Esophagus (tissue), 2 donors: ENCODE measurements around the gene YY1AP1. TPM values are rescaled to one million over a fixed set of nuclear protein-coding genes. Genes with fewer than 3 reads are reported as not detected.
"Not testable (repeated sequence)": the region's sequence is repeated elsewhere in the genome, so short reads cannot be mapped to it uniquely, and the experiment has no call there.

Source experiments
- H3K27ac ChIP-seq, 2 donors: one replicate each; pipeline ENCODE4 v1.5.1; 2013; ENCODE audit warnings: low read depth in 2 of 2, mild to moderate bottlenecking in 2 of 2, inconsistent platforms in 1 of 2, low read length in 1 of 2, moderate library complexity in 1 of 2
- H3K27me3 ChIP-seq, 2 donors: one replicate each; pipeline ENCODE4 v1.6.1; 2013; ENCODE audit warnings: low read length in 2 of 2, control low read depth in 1 of 2, mild to moderate bottlenecking in 1 of 2; ENCODE audit not compliant: insufficient read depth in 2 of 2, control insufficient read depth in 1 of 2
- H3K36me3 ChIP-seq, 2 donors: one replicate each; pipeline ENCODE4 v1.6.1; 2013; ENCODE audit warnings: low read length in 1 of 2; ENCODE audit not compliant: control insufficient read depth in 2 of 2, insufficient read depth in 2 of 2
- H3K4me1 ChIP-seq, 2 donors: one replicate each; pipeline ENCODE4 v1.6.1; 2013; ENCODE audit warnings: low read length in 1 of 2; ENCODE audit not compliant: control insufficient read depth in 2 of 2, insufficient read depth in 2 of 2
- H3K4me3 ChIP-seq, 2 donors: one replicate each; pipeline ENCODE4 v1.5.1; 2013; ENCODE audit warnings: low read length in 2 of 2, mild to moderate bottlenecking in 2 of 2, low read depth in 1 of 2, moderate library complexity in 1 of 2
- H3K9me3 ChIP-seq, 2 donors: one replicate each; pipeline ENCODE4 v1.6.1; 2013; ENCODE audit warnings: mild to moderate bottlenecking in 2 of 2, low read depth in 1 of 2, low read length in 1 of 2, moderate library complexity in 1 of 2; ENCODE audit not compliant: control insufficient read depth in 2 of 2, insufficient read depth in 1 of 2
- WGBS, 2 donors: extraction: QIAGEN DNeasy Blood & Tissue Kit; methylation state at CpG; one replicate each; pipeline ENCODE4 v1.1.7; 2013; 5-methylcytosine and 5-hydroxymethylcytosine counted together
- polyA plus RNA-seq, 2 donors: library from polyadenylated mRNA; stranded (reverse); fragments of 200-250 nt; gene quantifications; one replicate each; pipeline ENCODE4 v1.2.3, GENCODE V29; 2013
- donor health status: healthy with polysubstance abuse.
- donor health status: Bipolar disorder and iron deficiency.

Gene YY1AP1
- polyA plus RNA-seq, 2 donors: 31.8 to 37.4 TPM

- Histone ChIP-seq H3K27ac (peak overlapping the region; percentile 21 to 66), H3K4me1 (peaks cover 0 to 2% of the 10 kb centered on the region in 2 donors), H3K4me3 (no peak overlapping the region), H3K9me3 (no peaks in the 10 kb centered on the region), H3K27me3 (no peaks in the 10 kb centered on the region), H3K36me3 (no peaks in the 10 kb centered on the region)
- WGBS, 2 donors: 83 to 84% methylated on average over 7 of the region's 7 CpGs
Observed at GRCh38 chr1:155650231-155650757, 38.3 kb downstream of the YY1AP1 start.

GRCh38 chr1:155649676-155650075 is 38.9 kb downstream of the YY1AP1 start:
- Histone ChIP-seq H3K27ac (peak overlapping the region in 1 of 2 donors; percentile 30), H3K4me1 (peaks cover 0 to 2% of the 10 kb centered on the region in 2 donors), H3K9me3 (no peaks in the 10 kb centered on the region), H3K36me3 (no peaks in the 10 kb centered on the region), H3K27me3 (no peaks in the 10 kb centered on the region), H3K4me3 (no peak overlapping the region)

DNA sequence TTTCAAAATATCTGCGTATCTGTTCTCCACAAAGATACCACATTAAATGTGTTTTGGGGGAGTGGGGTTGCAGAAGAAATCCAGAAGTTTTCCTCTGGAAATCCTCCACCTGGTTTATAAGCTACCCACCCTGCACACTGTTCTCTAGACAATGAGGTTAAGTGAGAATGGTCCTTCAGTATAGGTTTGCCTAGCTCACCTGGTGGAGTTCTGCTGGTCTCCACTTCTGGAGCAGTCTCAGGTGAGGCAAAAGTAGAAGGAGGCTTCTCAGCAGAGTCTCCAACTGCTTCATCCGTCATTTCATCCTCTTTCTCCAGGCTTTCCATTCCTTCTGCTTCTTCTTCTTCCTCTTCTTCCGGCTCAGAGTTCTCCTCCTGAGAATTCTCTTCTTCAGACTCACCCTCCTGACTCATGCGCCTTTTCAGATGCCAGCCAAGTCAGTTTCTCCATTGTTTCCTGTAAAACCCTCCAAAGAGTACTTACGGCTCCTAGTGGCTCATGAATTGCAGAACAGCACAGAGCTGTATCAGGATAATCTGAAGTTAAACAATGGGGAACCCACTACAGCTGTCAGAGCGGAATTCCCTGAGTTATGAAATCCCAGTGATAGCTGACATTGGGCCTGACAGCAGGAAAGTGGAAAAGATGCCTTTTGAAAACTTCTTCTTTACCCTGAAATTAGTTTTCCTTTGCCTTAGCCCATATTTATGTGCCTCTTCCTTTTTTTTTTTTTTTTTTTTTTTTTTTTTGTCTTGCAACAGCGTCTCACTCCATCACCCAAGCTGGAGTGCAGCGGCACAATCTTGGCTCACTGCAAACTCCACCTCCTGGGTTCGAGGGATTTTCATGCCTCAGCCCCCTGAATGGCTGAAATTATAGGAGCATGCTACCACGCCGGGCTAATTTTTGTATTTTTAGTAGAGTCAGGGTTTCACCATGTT is 40.1 kb downstream of the YY1AP1 start:
- H3K4me1 ChIP-seq: peaks cover 0 to 2% of the 10 kb centered on the region in 2 donors
- H3K9me3 ChIP-seq: no peaks in the 10 kb centered on the region
- 39 to 40% methylated on average over 11 of the region's 11 CpGs for WGBS, 2 donors
- H3K27me3 ChIP-seq: no peaks in the 10 kb centered on the region
- no peaks in the 10 kb centered on the region for H3K36me3 ChIP-seq
- peak overlapping the region in 1 of 2 donors; percentile 2 for H3K4me3 ChIP-seq
- H3K27ac ChIP-seq: peak overlapping the region; percentile 14 to 79

- Histone ChIP-seq H3K27me3 (no peaks in the 10 kb centered on the region), H3K27ac (no peak overlapping the region), H3K36me3 (no peaks in the 10 kb centered on the region), H3K4me1 (no peaks in the 10 kb centered on the region), H3K9me3 (peaks cover 0 to 4% of the 10 kb centered on the region in 2 donors), H3K4me3 (no peak overlapping the region)
- WGBS, 2 donors: 80 to 82% methylated on average over 2 of the region's 2 CpGs
Observed at GRCh38 chr1:155646307-155646706, 42.3 kb downstream of the YY1AP1 start.

DNA sequence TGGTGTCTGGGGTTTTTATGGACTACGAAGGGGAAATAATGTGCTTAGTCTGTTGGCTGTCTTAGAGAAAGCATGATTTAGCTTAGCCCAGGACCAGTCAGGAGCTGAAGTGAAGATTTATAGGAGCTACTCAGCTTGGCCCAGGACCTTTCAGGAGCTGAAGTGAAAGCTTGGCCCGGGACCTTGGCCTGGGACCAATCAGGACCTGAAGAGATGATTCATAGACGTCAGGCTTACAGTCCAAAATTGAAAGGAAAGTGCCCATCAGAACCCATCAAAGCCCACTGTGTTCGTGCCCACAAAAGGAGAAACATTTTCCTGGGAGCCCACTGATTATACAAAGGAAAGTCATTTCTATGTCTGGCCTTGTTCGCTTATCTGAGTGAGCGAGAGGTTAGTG is 42.9 kb downstream of the YY1AP1 start:
- Histone ChIP-seq H3K9me3 (peaks cover 0 to 4% of the 10 kb centered on the region in 2 donors), H3K27ac (no peak overlapping the region), H3K27me3 (no peaks in the 10 kb centered on the region), H3K4me3 (no peak overlapping the region), H3K4me1 (no peaks in the 10 kb centered on the region), H3K36me3 (no peaks in the 10 kb centered on the region)
- WGBS, 2 donors: 68 to 69% methylated on average over 6 of the region's 6 CpGs

DNA sequence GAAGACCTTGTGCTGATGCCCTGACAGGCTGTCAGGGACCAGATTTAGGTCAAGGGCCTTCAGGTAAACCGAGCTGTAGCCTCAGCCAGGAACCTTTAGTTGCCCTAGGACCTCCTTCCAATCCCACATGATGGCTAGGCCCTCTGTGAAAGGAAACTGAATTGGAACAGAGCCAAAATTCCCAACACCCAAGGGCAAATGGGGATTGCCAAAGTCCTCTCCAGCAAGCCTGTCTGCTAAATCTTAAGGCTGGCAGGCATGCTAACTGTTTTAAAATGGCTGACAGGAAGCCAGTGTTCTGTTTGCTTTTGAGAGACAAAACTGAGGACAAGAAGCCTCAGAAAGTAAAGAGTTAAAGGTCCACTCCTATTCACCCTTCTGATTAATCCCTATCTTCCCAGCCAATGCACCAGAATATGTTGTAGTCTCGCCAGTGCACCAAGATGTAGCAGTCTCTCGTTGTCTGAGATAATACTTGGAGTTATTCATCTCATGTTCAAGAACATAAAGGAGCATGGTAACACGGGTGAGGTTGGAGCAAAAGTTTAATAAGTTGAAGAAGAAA is 43.5 kb downstream of the YY1AP1 start:
- WGBS, 2 donors: 55 to 63% methylated on average over 4 of the region's 4 CpGs
- Histone ChIP-seq H3K4me3 (no peak overlapping the region), H3K27ac (no peak overlapping the region), H3K9me3 (peaks cover 0 to 4% of the 10 kb centered on the region in 2 donors), H3K4me1 (no peaks in the 10 kb centered on the region), H3K27me3 (no peaks in the 10 kb centered on the region), H3K36me3 (no peaks in the 10 kb centered on the region)

DNA sequence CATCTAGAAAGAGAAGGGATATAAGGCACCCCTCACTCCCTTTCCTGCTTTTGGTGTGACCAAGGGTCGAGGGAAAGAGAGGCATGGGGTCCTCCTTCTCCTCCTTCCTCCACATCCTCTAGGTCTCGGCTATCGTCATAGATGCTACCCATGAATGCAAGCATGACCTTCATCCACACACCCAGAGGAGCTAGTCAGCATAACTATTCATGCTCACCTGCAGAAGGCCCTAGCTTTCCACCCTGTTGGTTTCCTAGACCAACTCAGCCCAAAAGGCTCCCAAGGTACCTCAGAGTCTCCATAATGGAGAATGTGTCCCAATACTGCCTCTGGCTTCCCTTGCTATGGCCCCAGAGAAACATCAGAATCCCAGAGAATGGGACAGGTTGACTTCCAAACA is 45.3 kb downstream of the YY1AP1 start:
- no peaks in the 10 kb centered on the region for H3K27me3 ChIP-seq
- no peaks in the 10 kb centered on the region for H3K36me3 ChIP-seq
- H3K9me3 ChIP-seq: peaks cover 0 to 4% of the 10 kb centered on the region in 2 donors
- no peak overlapping the region for H3K4me3 ChIP-seq
- no peaks in the 10 kb centered on the region for H3K4me1 ChIP-seq
- no peak overlapping the region for H3K27ac ChIP-seq
- 84 to 92% methylated on average over 3 of the region's 3 CpGs for WGBS, 2 donors

- 80 to 86% methylated on average over 11 of the region's 11 CpGs for WGBS, 2 donors
- H3K4me1 ChIP-seq, H3K27ac ChIP-seq, H3K27me3 ChIP-seq, H3K36me3 ChIP-seq, H3K4me3 ChIP-seq, H3K9me3 ChIP-seq: not testable (repeated sequence)
Observed at GRCh38 chr1:155642559-155643180, 45.9 kb downstream of the YY1AP1 start.

DNA sequence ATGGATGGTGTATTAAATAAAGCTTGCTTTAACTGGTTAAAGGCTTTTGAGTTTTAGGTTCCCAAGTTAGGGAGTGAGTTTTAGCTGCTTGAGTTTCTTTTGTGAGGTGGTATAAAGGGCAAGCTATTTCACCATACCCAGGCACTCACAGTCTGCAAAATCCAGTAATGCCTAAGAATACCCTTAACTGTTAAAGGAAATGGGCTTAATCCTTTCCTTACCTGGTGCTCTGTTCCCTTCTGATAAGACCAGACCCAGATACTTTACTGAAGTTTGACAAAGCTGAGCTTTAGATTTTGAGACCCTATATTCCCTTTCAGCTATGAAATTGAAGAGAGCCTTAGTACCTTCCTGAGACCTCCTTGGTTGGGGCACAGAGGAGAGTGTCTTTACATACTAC is 48.2 kb downstream of the YY1AP1 start:
- Histone ChIP-seq H3K4me1 (no peaks in the 10 kb centered on the region), H3K36me3 (no peaks in the 10 kb centered on the region), H3K27me3 (no peaks in the 10 kb centered on the region), H3K4me3 (no peak overlapping the region), H3K9me3 (peaks cover 0 to 4% of the 10 kb centered on the region in 2 donors), H3K27ac (no peak overlapping the region)
